Ovary (tissue), 9 donors: ENCODE results near the gene KANK2. TPM values are rescaled to one million over a fixed set of nuclear protein-coding genes. Genes with fewer than 3 reads are reported as not detected.
A peak's percentile ranks its signal among the peaks of the same experiment; 100 is the strongest.

ENCODE experiments used
- DNase-seq, 5 donors: peaks; one replicate each; pipeline ENCODE4 v3.0.0-alpha.2; 2019 to 2020
- H3K27ac ChIP-seq, 2 donors: fragments of 200-600 bp; one replicate each; pipeline versions ENCODE4 v1.5.1 to v1.8.0; 2019 to 2022
- H3K27me3 ChIP-seq: fragments of 200-600 bp; one replicate; pipeline ENCODE4 v1.8.0; 2022
- H3K36me3 ChIP-seq: fragments of 200-600 bp; sonication (generic); one replicate; pipeline ENCODE4 v1.5.1; 2019
- H3K4me1 ChIP-seq: one replicate; pipeline ENCODE4 v1.8.1; 2013; ENCODE audit warnings: mild to moderate bottlenecking, moderate library complexity; ENCODE audit not compliant: insufficient read depth
- H3K4me3 ChIP-seq: fragments of 200-600 bp; sonication (generic); one replicate; pipeline ENCODE4 v1.5.1; 2017
- H3K9me3 ChIP-seq, 2 donors: fragments of 200-600 bp in 1 of 2; sonication (generic) in 1 of 2; one replicate each; pipeline versions ENCODE4 v1.5.1 to v1.8.1; 2013 to 2019; ENCODE audit warnings: mild to moderate bottlenecking in 1 of 2, moderate library complexity in 1 of 2
- CTCF ChIP-seq, 3 donors: fragments of 450-650 bp in 2 of 3; fragments of 200-600 bp in 1 of 3; IDR thresholded peaks; one replicate each; pipeline versions ENCODE4 v1.5.1 to v1.8.0; 2016 to 2022; ENCODE audit warnings: antibody characterized with exemption in 3 of 3, mild to moderate bottlenecking in 1 of 3
- EP300 ChIP-seq: sonication (generic); formaldehyde crosslinking; IDR thresholded peaks from one replicate; pipeline ENCODE4 v1.6.1; 2017; ENCODE audit warnings: antibody characterized with exemption
- POLR2A ChIP-seq: fragments of 450-650 bp; IDR thresholded peaks from one replicate; pipeline ENCODE4 v1.6.1; 2017; ENCODE audit warnings: antibody characterized with exemption, mild to moderate bottlenecking, moderate library complexity
- WGBS, 3 donors: extraction: QIAGEN DNeasy Blood & Tissue Kit in 1 of 3; methylation state at CpG; one replicate each; pipeline versions ENCODE4 v1.1.5 to v1.1.7; 2013 to 2017; 5-methylcytosine and 5-hydroxymethylcytosine counted together
- intact Hi-C, 4 donors: fragments of 100-400 bp; cut with DNase I; formaldehyde crosslinking; loops; one replicate each; pipeline versions ENCODE4 v1.11.0 to v1.15.1; 2022 to 2023
- polyA plus RNA-seq, 2 donors: library from polyadenylated mRNA; stranded (reverse); fragments of 200-250 nt in 1 of 2; fragments of 350-450 nt in 1 of 2; fragmentation: Illumina TruSeq in 1 of 2; extraction: RNeasy Lipid Tissue Mini Kit (QIAGEN cat#74804) in 1 of 2; gene quantifications; one replicate each; pipeline ENCODE4 v1.2.3, GENCODE V29; 2013 to 2014
- total RNA-seq, 7 donors: library from RNA; depleted of rRNA in 2 of 7; stranded (reverse); fragments of >200 nt in 2 of 7; fragmentation: NEBNext Ultra II Directional in 3 of 7; extraction: Animal tissue kit (Norgen Biotek cat#: 25700) in 3 of 7; gene quantifications; one replicate each; pipeline versions ENCODE4 v1.1.0 to v1.2.4, GENCODE V29; 2016 to 2023
- donor health status: DM: no; HTN: no; CAD: no; lungs with moderate emphysema.
- donor health status: DM: no; HTN: no; CAD: no.
- donor health status: Bipolar disorder and iron deficiency.
- donor health status: DM: yes; HTN: yes; CAD: no.
- donor health status: DM: no; HTN: no; CAD: no.
- donor health status: DM: yes; HTN: yes; CAD: no.

The KANK2 gene
- total and polyA plus RNA-seq, 9 donors, result 238 to 642 (median 433) TPM

- Histone ChIP-seq H3K9me3 (no peaks in the 10 kb centered on the region), H3K36me3 (no peaks in the 10 kb centered on the region), H3K27ac (peak overlapping the region in 1 of 2 donors; percentile 89), H3K27me3 (no peaks in the 10 kb centered on the region), H3K4me1 (peaks cover 7% of the 10 kb centered on the region), H3K4me3 (no peak overlapping the region)
- TF ChIP-seq CTCF (IDR thresholded peaks at IDR 0.05) (no peak), POLR2A (no peak)
- WGBS, 3 donors, result 53 to 71% (median 70%) methylated on average over 7 of the region's 7 CpGs
- intact Hi-C loops, result loop anchor here in 1 of 4 donors (5.0 kb wide), 1 partner anchor 42 kb away; the partner anchor contains the start of gene SPC24
- DNase-seq, result no peak
Measured at GRCh38 chr19:11198769-11199424, 1.6 kb upstream of the KANK2 start.

- peak overlapping the region; percentile 80 to 89 for H3K27ac ChIP-seq
- intact Hi-C loops, result loop anchor here in 1 of 4 donors (5.0 kb wide), 1 partner anchor 41 kb away; the partner anchor contains the start of gene SPC24
- H3K36me3 ChIP-seq, result no peaks in the 10 kb centered on the region
- no peak for TF ChIP-seq POLR2A
- TF ChIP-seq CTCF (IDR thresholded peaks at IDR 0.05), result no peak
- TF ChIP-seq EP300, result no peak
- WGBS, 3 donors, result 55 to 69% (median 58%) methylated on average over 7 of the region's 7 CpGs
- peaks cover 11% of the 10 kb centered on the region for H3K4me1 ChIP-seq
- peak in 1 of 5 donors; percentile 31 for DNase-seq
- no peaks in the 10 kb centered on the region for H3K9me3 ChIP-seq
- no peak overlapping the region for H3K4me3 ChIP-seq
- no peaks in the 10 kb centered on the region for H3K27me3 ChIP-seq
Measured at GRCh38 chr19:11198175-11198534, 810 bp upstream of the KANK2 start.

- DNase-seq, result peak; percentile 61 to 82 (median 67)
- 3 to 5% (median 4%) methylated on average over 44 to 47 of the region's 47 CpGs for WGBS, 3 donors
- H3K9me3 ChIP-seq, result no peaks in the 10 kb centered on the region
- peak overlapping the region; percentile 91 for H3K4me3 ChIP-seq
- no peaks in the 10 kb centered on the region for H3K27me3 ChIP-seq
- peak overlapping the region; percentile 80 to 89 for H3K27ac ChIP-seq
- H3K36me3 ChIP-seq, result no peaks in the 10 kb centered on the region
- intact Hi-C loops, result loop anchor here in 1 of 4 donors (5.0 kb wide), 1 partner anchor 39 kb away; the partner anchor contains the start of gene SPC24
- no peak for TF ChIP-seq EP300
- no peak for TF ChIP-seq POLR2A
- no peak for TF ChIP-seq CTCF (IDR thresholded peaks at IDR 0.05)
- peaks cover 12% of the 10 kb centered on the region for H3K4me1 ChIP-seq
Measured at GRCh38 chr19:11196406-11197287, 698 bp downstream of the KANK2 start.

- H3K4me3 ChIP-seq, result peak overlapping the region; percentile 91
- H3K9me3 ChIP-seq, result no peaks in the 10 kb centered on the region
- peaks cover 14% of the 10 kb centered on the region for H3K4me1 ChIP-seq
- TF ChIP-seq EP300 (no peak), CTCF (IDR thresholded peaks at IDR 0.05) (no peak)
- H3K36me3 ChIP-seq, result no peaks in the 10 kb centered on the region
- no peak for DNase-seq
- intact Hi-C loops, result loop anchor here in 1 of 4 donors (5.0 kb wide), 1 partner anchor 38 kb away; the partner anchor contains the start of gene SPC24
- 29 to 37% (median 35%) methylated on average over 12 of the region's 12 CpGs for WGBS, 3 donors
- H3K27me3 ChIP-seq, result no peaks in the 10 kb centered on the region
- H3K27ac ChIP-seq, result peak overlapping the region; percentile 76 to 86
Measured at GRCh38 chr19:11195681-11196080, 1.7 kb downstream of the KANK2 start.
